Prostate gland (tissue), 2 donors: ENCODE data around the gene CCDC18.

ENCODE experiments used
- POLR2AphosphoS5 ChIP-seq: sonication (generic); formaldehyde crosslinking; IDR thresholded peaks from one replicate; pipeline ENCODE4 v1.6.1; 2017; ENCODE audit warnings: antibody characterized with exemption
- TF ChIP-seq, protein P1 (sequence below), 4 experiments: fragments of 200-600 bp in 2 of 4; fragments of 450-650 bp in 2 of 4; sonication (generic) in 2 of 4; IDR thresholded peaks; 1 replicate in 3 of 4; 2 replicates in 1 of 4; pipeline ENCODE4 v1.5.1; 2016 to 2019; ENCODE audit warnings: antibody characterized with exemption in 4 of 4, mild to moderate bottlenecking in 2 of 4, moderate library complexity in 2 of 4

DNA sequence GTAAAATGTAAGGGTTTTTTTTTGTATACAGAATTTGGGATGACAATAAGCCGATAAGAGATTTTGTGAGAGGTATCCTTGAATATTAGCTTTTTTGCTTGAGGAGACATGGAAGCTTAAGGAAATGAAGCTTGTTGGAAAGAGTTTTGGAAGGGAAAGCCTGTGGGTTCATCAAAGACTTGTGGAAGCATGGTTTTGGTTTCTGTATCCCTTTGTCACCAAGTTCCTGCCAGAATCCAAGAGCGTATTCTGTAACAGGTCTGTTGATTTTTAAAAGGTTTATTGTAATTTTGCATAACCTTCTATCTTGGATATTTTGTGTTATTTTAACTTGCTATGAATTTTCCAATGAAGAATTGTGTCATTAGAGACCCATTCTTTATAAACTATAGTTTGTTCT, 38.4 kb upstream of the CCDC18 start:
- TF ChIP-seq, protein P1, sequence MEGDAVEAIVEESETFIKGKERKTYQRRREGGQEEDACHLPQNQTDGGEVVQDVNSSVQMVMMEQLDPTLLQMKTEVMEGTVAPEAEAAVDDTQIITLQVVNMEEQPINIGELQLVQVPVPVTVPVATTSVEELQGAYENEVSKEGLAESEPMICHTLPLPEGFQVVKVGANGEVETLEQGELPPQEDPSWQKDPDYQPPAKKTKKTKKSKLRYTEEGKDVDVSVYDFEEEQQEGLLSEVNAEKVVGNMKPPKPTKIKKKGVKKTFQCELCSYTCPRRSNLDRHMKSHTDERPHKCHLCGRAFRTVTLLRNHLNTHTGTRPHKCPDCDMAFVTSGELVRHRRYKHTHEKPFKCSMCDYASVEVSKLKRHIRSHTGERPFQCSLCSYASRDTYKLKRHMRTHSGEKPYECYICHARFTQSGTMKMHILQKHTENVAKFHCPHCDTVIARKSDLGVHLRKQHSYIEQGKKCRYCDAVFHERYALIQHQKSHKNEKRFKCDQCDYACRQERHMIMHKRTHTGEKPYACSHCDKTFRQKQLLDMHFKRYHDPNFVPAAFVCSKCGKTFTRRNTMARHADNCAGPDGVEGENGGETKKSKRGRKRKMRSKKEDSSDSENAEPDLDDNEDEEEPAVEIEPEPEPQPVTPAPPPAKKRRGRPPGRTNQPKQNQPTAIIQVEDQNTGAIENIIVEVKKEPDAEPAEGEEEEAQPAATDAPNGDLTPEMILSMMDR (IDR thresholded peaks at IDR 0.05) = no peak
- no peak for TF ChIP-seq POLR2AphosphoS5
